Type B pancreatic cell (in vitro differentiated cells): ENCODE data around the gene CATSPER2. TPM values are rescaled to one million over a fixed set of nuclear protein-coding genes. Genes with fewer than 3 reads are reported as not detected.
"Not testable (repeated sequence)": the region's sequence is repeated elsewhere in the genome, so short reads cannot be mapped to it uniquely, and the experiment has no call there.

Experiments
- DNase-seq: peaks from one replicate; pipeline ENCODE4 v3.0.0; 2021; ENCODE audit warnings: mixed read lengths; ENCODE audit not compliant: unreplicated experiment; ENCODE audit errors: extremely low spot score
- H3K27ac Mint-ChIP-seq: 2 replicates; pipeline ENCODE4 v1.8.0; 2021; ENCODE audit warnings: mild to moderate bottlenecking, mixed read lengths
- H3K27me3 Mint-ChIP-seq: 2 replicates; pipeline ENCODE4 v1.8.0; 2021; ENCODE audit warnings: mixed read lengths
- H3K36me3 Mint-ChIP-seq: 2 replicates; pipeline ENCODE4 v1.8.0; 2021; ENCODE audit warnings: mixed read lengths
- H3K4me1 Mint-ChIP-seq: one replicate; pipeline ENCODE4 v1.8.0; 2021; ENCODE audit warnings: mixed read lengths; ENCODE audit not compliant: unreplicated experiment
- H3K4me3 Mint-ChIP-seq: 2 replicates; pipeline ENCODE4 v1.8.0; 2021; ENCODE audit warnings: mild to moderate bottlenecking, mixed read lengths
- H3K9me3 Mint-ChIP-seq: 2 replicates; pipeline ENCODE4 v1.8.0; 2021; ENCODE audit warnings: mixed read lengths
- long read RNA-seq: library from polyadenylated mRNA; unstranded; transcript quantifications from one replicate; pipeline ENCODE4 v2.0.0, GENCODE V29; 2020
- total RNA-seq: library from RNA; stranded (reverse); gene quantifications from 2 replicates; pipeline ENCODE4 v1.2.1, GENCODE V29; 2021; ENCODE audit warnings: low replicate concordance
- TF ChIP-seq, protein P1 (sequence below): fragments of 200-600 bp; sonication (generic); conservative IDR thresholded peaks from 2 replicates; pipeline ENCODE4 v1.5.0; 2021; ENCODE audit warnings: antibody characterized with exemption, mild to moderate bottlenecking

CATSPER2 gene
- total RNA-seq: 5.1 and 9.1 TPM in 2 replicates
- long read RNA-seq, partial matches to known transcripts: 0 of 1 reads
- long read RNA-seq, other reads (novel, unspliced or antisense): 1 of 1 reads

DNA sequence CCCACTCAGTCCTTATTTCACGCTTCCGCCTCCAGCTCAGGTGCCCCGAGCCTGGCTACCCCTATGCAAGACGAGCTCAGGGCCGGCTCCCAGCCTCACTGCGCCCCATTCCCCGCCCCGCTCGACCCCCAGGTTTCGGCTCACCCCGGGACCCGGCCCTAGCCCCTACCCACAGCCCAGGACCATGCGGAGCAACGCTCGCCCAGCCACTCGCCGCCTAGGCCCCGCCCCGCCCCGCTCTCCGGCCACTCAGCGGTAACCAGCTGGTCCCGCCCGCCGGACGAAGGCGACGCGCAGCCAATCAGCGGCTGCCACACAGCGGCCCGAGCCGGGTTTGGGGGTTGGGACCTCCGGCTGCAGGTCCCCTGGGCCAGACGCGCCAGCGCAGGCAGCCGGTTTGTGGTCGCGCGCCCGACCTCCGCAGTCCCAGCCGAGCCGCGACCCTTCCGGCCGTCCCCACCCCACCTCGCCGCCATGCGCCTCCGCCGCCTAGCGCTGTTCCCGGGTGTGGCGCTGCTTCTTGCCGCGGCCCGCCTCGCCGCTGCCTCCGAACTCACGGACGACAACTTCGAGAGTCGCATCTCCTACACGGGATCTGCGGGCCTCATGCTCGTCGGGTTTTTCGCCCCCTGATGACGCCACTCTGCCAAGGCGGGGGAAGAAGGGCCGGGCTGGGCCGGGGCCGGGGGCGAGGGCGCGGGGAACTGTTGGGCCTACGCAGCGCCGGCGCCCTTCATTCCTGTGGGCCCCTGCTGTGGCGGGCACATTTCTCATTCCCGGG, at the start of gene CATSPER2:
Gene CATSPER2, minus strand, starts transcription at position 196 of the 781 bp plus-strand sequence. CDS start 783 bp downstream, outside the sequence.
- Mint-ChIP-seq H3K27ac (no peak within 1 kb of the TSS), H3K4me3 (no peak within 1 kb of the TSS), H3K4me1 (no peaks in the 10 kb centered on the region), H3K36me3 (peaks cover 19% of the 10 kb centered on the region), H3K9me3 (no peaks in the 10 kb centered on the region), H3K27me3 (no peaks in the 10 kb centered on the region)
- DNase-seq: no peak
- TF ChIP-seq, protein P1, sequence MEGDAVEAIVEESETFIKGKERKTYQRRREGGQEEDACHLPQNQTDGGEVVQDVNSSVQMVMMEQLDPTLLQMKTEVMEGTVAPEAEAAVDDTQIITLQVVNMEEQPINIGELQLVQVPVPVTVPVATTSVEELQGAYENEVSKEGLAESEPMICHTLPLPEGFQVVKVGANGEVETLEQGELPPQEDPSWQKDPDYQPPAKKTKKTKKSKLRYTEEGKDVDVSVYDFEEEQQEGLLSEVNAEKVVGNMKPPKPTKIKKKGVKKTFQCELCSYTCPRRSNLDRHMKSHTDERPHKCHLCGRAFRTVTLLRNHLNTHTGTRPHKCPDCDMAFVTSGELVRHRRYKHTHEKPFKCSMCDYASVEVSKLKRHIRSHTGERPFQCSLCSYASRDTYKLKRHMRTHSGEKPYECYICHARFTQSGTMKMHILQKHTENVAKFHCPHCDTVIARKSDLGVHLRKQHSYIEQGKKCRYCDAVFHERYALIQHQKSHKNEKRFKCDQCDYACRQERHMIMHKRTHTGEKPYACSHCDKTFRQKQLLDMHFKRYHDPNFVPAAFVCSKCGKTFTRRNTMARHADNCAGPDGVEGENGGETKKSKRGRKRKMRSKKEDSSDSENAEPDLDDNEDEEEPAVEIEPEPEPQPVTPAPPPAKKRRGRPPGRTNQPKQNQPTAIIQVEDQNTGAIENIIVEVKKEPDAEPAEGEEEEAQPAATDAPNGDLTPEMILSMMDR: no peak

DNA sequence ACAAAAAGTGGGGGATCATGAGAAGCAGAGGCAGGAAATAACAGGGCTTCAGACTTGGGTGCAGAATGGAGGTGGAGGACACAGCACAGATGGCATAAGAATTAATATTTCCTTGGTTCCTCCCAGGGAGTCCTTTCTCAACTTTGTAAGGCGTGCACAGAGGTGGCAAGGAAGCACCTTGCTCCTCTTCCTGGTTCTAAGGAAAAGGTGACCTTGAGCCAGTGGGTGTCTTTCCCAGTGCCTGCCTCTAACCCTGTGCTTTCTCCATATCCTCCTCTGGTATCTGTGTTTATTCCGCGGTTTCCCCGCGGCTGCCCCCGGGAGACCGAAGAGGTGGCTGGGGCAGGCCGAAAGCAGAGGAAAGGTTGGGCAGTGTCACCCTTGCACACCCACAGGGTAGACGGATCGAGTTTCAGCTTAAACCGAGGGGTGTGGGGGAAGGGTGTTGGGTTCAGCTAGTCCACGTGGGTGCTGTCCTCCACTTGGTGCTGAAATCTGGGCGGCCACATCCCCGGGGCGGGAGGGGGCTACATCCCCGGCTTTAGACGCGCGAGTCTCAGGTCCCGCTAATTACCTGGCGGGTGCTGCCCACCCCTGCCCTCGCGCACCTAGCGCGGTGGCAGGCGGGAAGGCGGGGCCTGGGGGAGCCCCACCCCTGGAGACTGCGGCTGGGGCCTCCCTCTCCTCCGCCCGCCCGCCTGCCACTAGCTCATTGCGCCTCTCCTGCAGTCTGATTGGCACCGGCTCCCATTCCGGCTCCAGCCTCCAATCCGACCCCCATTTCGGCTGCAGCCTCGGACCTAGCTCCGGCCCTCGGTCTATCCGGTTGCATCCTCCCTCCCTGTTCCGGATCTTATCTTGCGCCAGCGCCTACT, 44.7 kb upstream of the CATSPER2 start, which contains the start of gene CKMT1A:
Gene CKMT1A, plus strand, starts transcription at position 712 of the 875 bp plus-strand sequence. CDS start 192 bp downstream, outside the sequence.
- H3K27ac Mint-ChIP-seq, H3K27me3 Mint-ChIP-seq, H3K9me3 Mint-ChIP-seq, H3K4me1 Mint-ChIP-seq, DNase-seq, H3K4me3 Mint-ChIP-seq, H3K36me3 Mint-ChIP-seq: not testable (repeated sequence)

GRCh38 chr15:43692679-43693078, 44.0 kb upstream of the CATSPER2 start:
- not testable (repeated sequence) for DNase-seq, H3K27me3 Mint-ChIP-seq, H3K9me3 Mint-ChIP-seq, H3K4me3 Mint-ChIP-seq, H3K36me3 Mint-ChIP-seq, H3K4me1 Mint-ChIP-seq, H3K27ac Mint-ChIP-seq

GRCh38 chr15:43689604-43690301, 41.1 kb upstream of the CATSPER2 start:
- H3K4me3 Mint-ChIP-seq, H3K27me3 Mint-ChIP-seq, H3K36me3 Mint-ChIP-seq, H3K27ac Mint-ChIP-seq, DNase-seq, H3K4me1 Mint-ChIP-seq, H3K9me3 Mint-ChIP-seq: not testable (repeated sequence)

DNA sequence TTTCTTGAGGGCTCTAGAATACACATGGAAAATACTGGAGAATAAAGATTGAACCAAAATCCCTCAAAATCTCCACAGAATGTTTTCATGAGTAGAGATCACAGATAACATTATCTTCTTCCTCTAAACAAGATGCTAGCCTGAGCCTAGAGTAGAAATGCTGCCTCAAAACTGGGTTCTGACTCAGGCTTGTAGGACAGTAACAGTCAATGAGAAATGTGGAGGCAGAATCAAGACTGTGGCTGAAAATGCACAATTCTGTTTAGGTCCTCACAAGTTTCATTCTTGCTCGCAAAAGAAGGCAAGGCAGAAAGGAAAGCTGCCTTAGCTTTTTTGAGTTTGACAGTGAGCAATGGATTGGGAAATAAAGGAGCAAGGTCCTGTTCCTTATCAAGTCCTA, 25.5 kb upstream of the CATSPER2 start:
- not testable (repeated sequence) for H3K36me3 Mint-ChIP-seq, H3K4me3 Mint-ChIP-seq, H3K27me3 Mint-ChIP-seq, H3K27ac Mint-ChIP-seq, H3K4me1 Mint-ChIP-seq, DNase-seq, H3K9me3 Mint-ChIP-seq

- H3K27me3 Mint-ChIP-seq, H3K27ac Mint-ChIP-seq, H3K9me3 Mint-ChIP-seq, H3K4me3 Mint-ChIP-seq, DNase-seq, H3K4me1 Mint-ChIP-seq, H3K36me3 Mint-ChIP-seq: not testable (repeated sequence)
These were observed 17.5 kb upstream of the CATSPER2 start for GRCh38 chr15:43666177-43666576.

DNA sequence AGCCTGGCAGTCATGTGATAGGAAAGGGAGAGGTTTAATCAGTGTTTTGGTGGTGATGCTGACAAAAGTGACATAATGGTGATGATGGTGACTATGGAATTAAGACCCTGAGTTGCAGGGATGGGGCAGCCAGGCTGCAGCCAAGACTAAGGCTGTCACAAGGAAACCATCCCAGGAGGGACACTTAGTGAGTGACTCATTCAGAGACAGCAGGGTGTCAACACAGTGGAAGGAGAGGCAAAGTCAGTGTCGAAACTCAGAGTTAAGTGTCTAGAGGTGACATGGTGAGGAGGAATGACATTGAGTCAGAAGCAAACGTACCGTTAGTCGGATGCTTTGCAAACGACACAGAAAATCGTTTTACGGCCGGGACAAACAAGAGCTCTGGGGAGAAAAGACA, 14.7 kb upstream of the CATSPER2 start:
- H3K27ac Mint-ChIP-seq, H3K4me1 Mint-ChIP-seq, H3K27me3 Mint-ChIP-seq, H3K4me3 Mint-ChIP-seq, DNase-seq, H3K36me3 Mint-ChIP-seq, H3K9me3 Mint-ChIP-seq: not testable (repeated sequence)

GRCh38 chr15:43662293-43662692, 13.6 kb upstream of the CATSPER2 start:
- not testable (repeated sequence) for H3K4me1 Mint-ChIP-seq, H3K27ac Mint-ChIP-seq, H3K4me3 Mint-ChIP-seq, H3K27me3 Mint-ChIP-seq, H3K9me3 Mint-ChIP-seq, DNase-seq, H3K36me3 Mint-ChIP-seq

DNA sequence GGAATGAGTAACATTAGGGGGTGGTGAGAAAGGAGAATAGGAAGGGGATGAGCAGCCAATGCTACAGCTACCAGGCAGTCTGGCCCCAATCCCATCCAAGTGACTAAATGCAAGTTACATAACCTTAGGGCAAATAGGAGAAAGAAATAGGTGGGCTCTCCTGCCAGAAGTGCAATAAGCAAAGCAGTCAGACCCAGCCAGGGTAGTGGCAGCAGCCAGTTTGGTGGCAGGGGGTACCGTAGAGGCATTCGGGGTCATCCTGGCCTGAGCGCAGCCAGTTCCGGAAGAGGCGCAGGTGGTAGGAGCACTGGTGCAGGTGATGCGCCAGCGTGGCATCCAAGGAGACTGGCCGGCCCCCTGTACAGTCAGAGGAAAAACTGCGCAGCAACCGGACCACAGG, 11.1 kb upstream of the CATSPER2 start:
- not testable (repeated sequence) for DNase-seq, H3K36me3 Mint-ChIP-seq, H3K4me3 Mint-ChIP-seq, H3K27ac Mint-ChIP-seq, H3K4me1 Mint-ChIP-seq, H3K27me3 Mint-ChIP-seq, H3K9me3 Mint-ChIP-seq

DNA sequence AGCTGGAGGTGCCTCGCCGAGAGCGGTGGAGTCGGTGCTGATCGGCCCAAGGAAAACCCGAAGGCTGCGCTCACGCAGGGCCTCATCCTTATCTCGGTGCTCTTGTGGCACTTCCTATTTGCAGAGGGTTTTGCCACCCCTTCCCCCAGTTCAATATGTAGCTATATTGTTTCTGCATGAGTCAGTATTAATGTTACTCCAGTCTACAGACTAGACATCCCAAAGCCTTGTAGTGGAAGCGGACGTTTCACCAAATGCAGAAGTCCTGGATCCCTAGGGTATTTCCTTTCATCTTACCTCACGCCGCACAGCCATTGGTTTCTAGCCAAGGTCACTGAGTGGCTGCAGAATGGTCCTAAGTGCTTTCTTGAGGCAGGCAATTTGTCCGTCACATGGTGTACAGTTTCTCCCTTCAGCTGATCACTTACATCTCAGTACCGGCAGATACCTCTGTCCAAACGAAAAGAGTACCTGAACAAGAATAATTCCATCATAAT, 834 bp upstream of the CATSPER2 start:
- H3K4me1 Mint-ChIP-seq, DNase-seq: not testable (repeated sequence)
- H3K36me3 Mint-ChIP-seq: peaks cover 19% of the 10 kb centered on the region

GRCh38 chr15:43638464-43639204, 10.0 kb downstream of the CATSPER2 start:
- not testable (repeated sequence) for H3K9me3 Mint-ChIP-seq, H3K4me1 Mint-ChIP-seq, H3K36me3 Mint-ChIP-seq, H3K27me3 Mint-ChIP-seq, DNase-seq, H3K4me3 Mint-ChIP-seq, H3K27ac Mint-ChIP-seq

More for the DNA sequence above, 834 bp upstream of the CATSPER2 start:
- not testable (repeated sequence) for H3K4me3 Mint-ChIP-seq, H3K27me3 Mint-ChIP-seq, H3K27ac Mint-ChIP-seq, H3K9me3 Mint-ChIP-seq
